ENCODE measurements around the gene TNFAIP3. TPM values are rescaled to one million over a fixed set of nuclear protein-coding genes. Genes with fewer than 3 reads are reported as not detected.

Gene TNFAIP3
- total and polyA plus RNA-seq, 2 experiments from 2014 or later = 73.4 to 141 TPM

GRCh38 chr6:137926985-137927384 lies 59.9 kb downstream of the TNFAIP3 start:
- WGBS (ENCODE audit: low lambda C conversion rate, missing lambda C conversion rate) = 80% methylated on average over 3 of the region's 3 CpGs

DNA sequence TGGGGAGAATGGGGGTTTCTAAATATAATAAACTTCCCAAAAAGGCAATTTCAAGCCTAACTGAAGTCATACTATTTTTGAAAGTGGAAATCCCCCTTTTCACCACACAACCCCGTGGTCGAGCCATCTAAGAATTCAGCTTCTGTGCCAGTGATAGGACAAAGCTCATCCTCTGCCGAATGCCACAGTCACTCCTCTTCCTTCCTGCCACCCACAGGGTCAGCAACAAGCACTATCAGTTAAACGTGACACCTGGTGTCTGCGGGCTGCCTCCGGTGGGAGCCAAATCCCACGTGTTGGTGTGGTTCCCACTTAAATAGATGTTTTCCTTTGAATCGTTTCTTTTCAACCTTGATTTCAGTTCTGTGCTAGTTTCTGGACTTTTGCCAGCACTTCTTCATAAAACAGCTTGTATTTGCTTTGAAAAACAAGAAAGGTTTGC lies 60.7 kb downstream of the TNFAIP3 start:
- Histone ChIP-seq H3K9me2 (replicated peaks; ENCODE audit: insufficient read depth) (no peaks in the 10 kb centered on the region), H3K4me2 (no peak overlapping the region), H3K4me1 (ENCODE audit: insufficient read depth) (no peaks in the 10 kb centered on the region), H3K9me3 (ENCODE audit: low read depth) (no peaks in the 10 kb centered on the region), H2AFZ (no peak overlapping the region), H3K4me3 (no peak overlapping the region), H4K20me1 (ENCODE audit: insufficient read depth, poor library complexity, severe bottlenecking) (no peaks in the 10 kb centered on the region), H3K27ac (no peak overlapping the region), H3K27me3 (no peaks in the 10 kb centered on the region), H3K79me2 (no peaks in the 10 kb centered on the region), H3K36me3 (replicated peaks; ENCODE audit: insufficient read depth, low read depth) (no peaks in the 10 kb centered on the region)
- TF ChIP-seq EZH2phosphoT487 (IDR thresholded peaks at IDR 0.05; ENCODE audit: low read depth, severe bottlenecking, unreplicated experiment) (no peak), EZH2 (IDR thresholded peaks at IDR 0.05; ENCODE audit: borderline replicate concordance) (no peak), CTCF (IDR thresholded peaks at IDR 0.05; ENCODE audit: poor library complexity) (no peak)
- WGBS (ENCODE audit: low lambda C conversion rate, missing lambda C conversion rate) = 67% methylated on average over 8 of the region's 8 CpGs
- DNase-seq (ENCODE audit: low spot score) = no peak

More at GRCh38 chr6:137926985-137927384, 59.9 kb downstream of the TNFAIP3 start:
- H4K20me1 ChIP-seq (ENCODE audit: insufficient read depth, poor library complexity, severe bottlenecking) = no peaks in the 10 kb centered on the region
- no peaks in the 10 kb centered on the region for H3K9me2 ChIP-seq (replicated peaks; ENCODE audit: insufficient read depth)
- no peak overlapping the region for H3K4me2 ChIP-seq
- no peaks in the 10 kb centered on the region for H3K27me3 ChIP-seq
- no peaks in the 10 kb centered on the region for H3K9me3 ChIP-seq (ENCODE audit: low read depth)
- no peak overlapping the region for H3K4me3 ChIP-seq
- H3K27ac ChIP-seq = no peak overlapping the region
- H2AFZ ChIP-seq = no peak overlapping the region
- H3K4me1 ChIP-seq (ENCODE audit: insufficient read depth) = no peaks in the 10 kb centered on the region
- no peaks in the 10 kb centered on the region for H3K36me3 ChIP-seq (replicated peaks; ENCODE audit: insufficient read depth, low read depth)
- TF ChIP-seq EZH2 (IDR thresholded peaks at IDR 0.05; ENCODE audit: borderline replicate concordance) (no peak), CTCF (IDR thresholded peaks at IDR 0.05; ENCODE audit: poor library complexity) (no peak), EZH2phosphoT487 (IDR thresholded peaks at IDR 0.05; ENCODE audit: low read depth, severe bottlenecking, unreplicated experiment) (no peak)
- H3K79me2 ChIP-seq = no peaks in the 10 kb centered on the region
- no peak for DNase-seq (ENCODE audit: low spot score)

GRCh38 chr6:137928286-137928685 lies 61.2 kb downstream of the TNFAIP3 start:
- H3K36me3 ChIP-seq (replicated peaks; ENCODE audit: insufficient read depth, low read depth) = no peaks in the 10 kb centered on the region
- H3K4me2 ChIP-seq = no peak overlapping the region
- no peaks in the 10 kb centered on the region for H3K4me1 ChIP-seq (ENCODE audit: insufficient read depth)
- TF ChIP-seq EZH2phosphoT487 (IDR thresholded peaks at IDR 0.05; ENCODE audit: low read depth, severe bottlenecking, unreplicated experiment) (no peak), CTCF (IDR thresholded peaks at IDR 0.05; ENCODE audit: poor library complexity) (no peak), EZH2 (IDR thresholded peaks at IDR 0.05; ENCODE audit: borderline replicate concordance) (no peak)
- no peak for DNase-seq (ENCODE audit: low spot score)
- no peaks in the 10 kb centered on the region for H3K9me3 ChIP-seq (ENCODE audit: low read depth)
- H3K27ac ChIP-seq = no peak overlapping the region
- H3K27me3 ChIP-seq = no peaks in the 10 kb centered on the region
- H3K9me2 ChIP-seq (replicated peaks; ENCODE audit: insufficient read depth) = no peaks in the 10 kb centered on the region
- no peaks in the 10 kb centered on the region for H4K20me1 ChIP-seq (ENCODE audit: insufficient read depth, poor library complexity, severe bottlenecking)
- H3K79me2 ChIP-seq = no peaks in the 10 kb centered on the region
- no peak overlapping the region for H2AFZ ChIP-seq
- 75% methylated on average over 2 of the region's 2 CpGs for WGBS (ENCODE audit: low lambda C conversion rate, missing lambda C conversion rate)
- no peak overlapping the region for H3K4me3 ChIP-seq

Measured in hepatocyte (in vitro differentiated cells).